Activated T-helper 2 cell treated with anti-CD3 and anti-CD28 coated beads, Interferon-gamma antibody, Interleukin-2, Interleukin-4, amounts not matched to agents 10 μg/mL and 5 μg/mL and 100 μg/mL, durations not matched to agents 14 hours and 24 hours and 36 hours (primary cell): Measurements from ENCODE around the gene AFF1. TPM values are rescaled to one million over a fixed set of nuclear protein-coding genes. Genes with fewer than 3 reads are reported as not detected.
"Not testable (repeated sequence)": the region's sequence is repeated elsewhere in the genome, so short reads cannot be mapped to it uniquely, and the experiment has no call there.

Source experiments
- DNase-seq: peaks from one replicate; pipeline ENCODE4 v3.0.0; 2021; ENCODE audit warnings: low spot score
- H3K27ac Mint-ChIP-seq: one replicate; pipeline ENCODE4 v1.8.0; 2021; ENCODE audit warnings: mixed read lengths
- H3K27me3 Mint-ChIP-seq: one replicate; pipeline ENCODE4 v1.8.0; 2021; ENCODE audit warnings: low read depth, mixed read lengths
- H3K36me3 Mint-ChIP-seq: one replicate; pipeline ENCODE4 v1.8.0; 2021; ENCODE audit warnings: low read depth, mixed read lengths
- H3K4me1 Mint-ChIP-seq: one replicate; pipeline ENCODE4 v1.8.0; 2021; ENCODE audit warnings: low read depth, mixed read lengths
- H3K4me3 Mint-ChIP-seq: one replicate; pipeline ENCODE4 v1.8.0; 2021; ENCODE audit warnings: low read depth, mild to moderate bottlenecking, moderate library complexity, mixed read lengths
- H3K9me3 Mint-ChIP-seq: one replicate; pipeline ENCODE4 v1.8.0; 2021; ENCODE audit warnings: mixed read lengths
- intact Hi-C: fragments of 100-400 bp; cut with micrococcal nuclease; formaldehyde crosslinking; loops from one replicate; pipeline ENCODE4 v1.15.1; 2023
- total RNA-seq: library from RNA; stranded (reverse); gene quantifications from 2 replicates; pipeline ENCODE4 v1.2.3, GENCODE V29; 2022

The AFF1 gene
- total RNA-seq, 1 donor from 2014 or later: 60.4 TPM

GRCh38 chr4:86978709-86979108, 43.9 kb downstream of the AFF1 start:
- H3K9me3 Mint-ChIP-seq: no peaks in the 10 kb centered on the region
- intact Hi-C loops: no loop called here
- H3K36me3 Mint-ChIP-seq: peaks cover 10% of the 10 kb centered on the region
- H3K27ac Mint-ChIP-seq: no peak overlapping the region
- DNase-seq: no peak
- no peak overlapping the region for H3K4me3 Mint-ChIP-seq
- peaks cover 50% of the 10 kb centered on the region for H3K4me1 Mint-ChIP-seq
- no peaks in the 10 kb centered on the region for H3K27me3 Mint-ChIP-seq

DNA sequence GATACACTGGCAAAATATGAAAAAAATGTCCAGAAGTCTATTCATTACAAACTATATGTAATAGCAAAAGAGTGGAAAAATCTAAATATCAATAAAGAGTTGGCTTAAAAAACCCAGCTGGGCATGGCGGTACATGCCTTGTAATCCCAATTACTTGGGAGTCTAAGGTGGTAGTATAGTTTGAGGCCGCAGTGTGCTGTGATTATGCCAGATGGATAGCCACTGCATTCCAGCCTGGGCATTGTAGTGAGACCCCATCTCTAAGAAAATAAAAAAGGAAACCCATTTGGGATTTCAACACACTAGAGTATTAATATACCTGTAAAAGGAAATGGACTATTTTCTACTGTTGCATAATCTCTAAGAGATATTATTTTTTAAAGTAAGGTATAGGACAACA, 45.4 kb downstream of the AFF1 start:
- Mint-ChIP-seq H3K4me3 (no peak overlapping the region), H3K36me3 (peaks cover 10% of the 10 kb centered on the region), H3K4me1 (peaks cover 40% of the 10 kb centered on the region)

GRCh38 chr4:86981789-86982188, 47.0 kb downstream of the AFF1 start:
- no peaks in the 10 kb centered on the region for H3K9me3 Mint-ChIP-seq
- peaks cover 29% of the 10 kb centered on the region for H3K4me1 Mint-ChIP-seq
- intact Hi-C loops: no loop called here
- peaks cover 10% of the 10 kb centered on the region for H3K36me3 Mint-ChIP-seq
- H3K27ac Mint-ChIP-seq: no peak overlapping the region
- H3K4me3 Mint-ChIP-seq: no peak overlapping the region
- no peak for DNase-seq
- no peaks in the 10 kb centered on the region for H3K27me3 Mint-ChIP-seq

More for the DNA sequence above, 45.4 kb downstream of the AFF1 start:
- intact Hi-C loops: no loop called here
- no peak for DNase-seq
- no peaks in the 10 kb centered on the region for H3K9me3 Mint-ChIP-seq
- no peak overlapping the region for H3K27ac Mint-ChIP-seq
- no peaks in the 10 kb centered on the region for H3K27me3 Mint-ChIP-seq

GRCh38 chr4:86985852-86986251, 51.0 kb downstream of the AFF1 start:
- H3K9me3 Mint-ChIP-seq, H3K4me1 Mint-ChIP-seq, H3K27me3 Mint-ChIP-seq, H3K27ac Mint-ChIP-seq, H3K4me3 Mint-ChIP-seq, DNase-seq, intact Hi-C loops: not testable (repeated sequence)
- H3K36me3 Mint-ChIP-seq: peaks cover 23% of the 10 kb centered on the region

DNA sequence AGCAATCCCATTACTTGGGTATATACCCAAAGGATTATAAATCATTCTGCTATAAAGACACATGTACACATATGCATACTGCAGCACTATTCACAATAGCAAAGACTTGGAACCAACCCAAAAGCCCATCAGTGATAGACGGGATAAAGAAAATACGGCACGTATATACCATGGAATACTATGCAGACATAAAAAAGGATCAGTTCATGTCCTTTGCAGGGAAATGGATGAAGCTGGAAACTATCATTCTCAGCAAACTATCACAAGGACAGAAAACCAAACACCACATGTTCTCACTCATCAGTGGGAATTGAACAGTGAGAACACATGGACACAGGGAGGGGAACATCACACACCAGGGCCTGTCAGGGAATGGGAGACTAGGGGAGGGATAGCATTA, 54.8 kb downstream of the AFF1 start:
- H3K27me3 Mint-ChIP-seq, DNase-seq, H3K27ac Mint-ChIP-seq, H3K4me3 Mint-ChIP-seq, H3K9me3 Mint-ChIP-seq, H3K4me1 Mint-ChIP-seq, intact Hi-C loops: not testable (repeated sequence)
- H3K36me3 Mint-ChIP-seq: peaks cover 22% of the 10 kb centered on the region

DNA sequence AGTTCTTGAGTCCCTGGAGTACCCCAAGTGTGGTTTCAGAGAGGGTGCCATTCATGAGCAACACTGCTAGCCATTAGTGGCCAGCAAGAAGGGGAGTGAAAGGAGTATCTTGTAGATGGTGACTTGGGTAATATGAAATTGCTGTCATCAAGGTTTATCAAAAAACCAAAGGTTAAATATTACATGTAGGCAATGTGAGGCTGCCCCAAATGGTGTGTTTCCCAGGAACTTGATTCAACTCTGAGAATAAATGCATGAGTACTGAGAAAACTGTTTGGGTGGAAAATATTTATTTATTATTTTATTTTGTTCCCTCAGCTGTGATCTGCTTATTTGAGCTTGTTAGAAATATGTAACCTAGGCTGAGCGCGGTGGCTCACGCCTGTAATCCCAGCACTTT, 55.7 kb downstream of the AFF1 start:
- Mint-ChIP-seq H3K4me1 (peaks cover 2% of the 10 kb centered on the region), H3K27ac (no peak overlapping the region), H3K9me3 (no peaks in the 10 kb centered on the region), H3K36me3 (peaks cover 22% of the 10 kb centered on the region), H3K4me3 (no peak overlapping the region), H3K27me3 (no peaks in the 10 kb centered on the region)
- DNase-seq: no peak
- intact Hi-C loops: no loop called here

- Mint-ChIP-seq H3K4me1 (peaks cover 2% of the 10 kb centered on the region), H3K9me3 (no peaks in the 10 kb centered on the region), H3K27me3 (no peaks in the 10 kb centered on the region), H3K4me3 (no peak overlapping the region), H3K27ac (no peak overlapping the region), H3K36me3 (peaks cover 22% of the 10 kb centered on the region)
- intact Hi-C loops: no loop called here
- no peak for DNase-seq
These were observed 57.2 kb downstream of the AFF1 start for GRCh38 chr4:86991994-86992393.

GRCh38 chr4:86993909-86994681, 59.3 kb downstream of the AFF1 start:
- Mint-ChIP-seq H3K27ac (no peak overlapping the region), H3K4me3 (no peak overlapping the region), H3K27me3 (no peaks in the 10 kb centered on the region)

DNA sequence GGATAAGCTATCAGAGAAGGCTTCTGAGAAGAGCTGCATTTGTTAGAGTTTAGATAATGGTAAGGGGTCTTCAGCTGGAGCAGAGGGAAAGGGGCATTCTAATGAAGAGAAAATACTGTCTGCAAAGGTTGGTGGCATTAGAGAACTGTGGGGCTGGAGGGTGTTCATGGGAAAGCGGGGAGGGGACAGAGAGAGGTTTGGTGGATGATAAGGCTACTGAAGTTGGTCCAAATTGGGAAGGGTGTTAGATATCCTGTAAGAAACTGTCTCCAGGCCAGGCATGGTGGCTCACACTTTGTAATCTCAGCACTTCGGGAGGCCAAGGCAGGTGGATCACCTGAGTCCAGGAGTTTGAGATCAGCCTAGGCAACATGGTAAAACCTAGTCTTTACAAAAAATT, 59.9 kb downstream of the AFF1 start:
- no peak for DNase-seq
- Mint-ChIP-seq H3K4me1 (peaks cover 9% of the 10 kb centered on the region), H3K27ac (no peak overlapping the region), H3K36me3 (peaks cover 5% of the 10 kb centered on the region), H3K9me3 (no peaks in the 10 kb centered on the region), H3K4me3 (no peak overlapping the region), H3K27me3 (no peaks in the 10 kb centered on the region)
- intact Hi-C loops: no loop called here

More at GRCh38 chr4:86993909-86994681, 59.3 kb downstream of the AFF1 start:
- no peak for DNase-seq
- no peaks in the 10 kb centered on the region for H3K9me3 Mint-ChIP-seq
- H3K4me1 Mint-ChIP-seq: peaks cover 4% of the 10 kb centered on the region
- peaks cover 11% of the 10 kb centered on the region for H3K36me3 Mint-ChIP-seq
- intact Hi-C loops: no loop called here

DNA sequence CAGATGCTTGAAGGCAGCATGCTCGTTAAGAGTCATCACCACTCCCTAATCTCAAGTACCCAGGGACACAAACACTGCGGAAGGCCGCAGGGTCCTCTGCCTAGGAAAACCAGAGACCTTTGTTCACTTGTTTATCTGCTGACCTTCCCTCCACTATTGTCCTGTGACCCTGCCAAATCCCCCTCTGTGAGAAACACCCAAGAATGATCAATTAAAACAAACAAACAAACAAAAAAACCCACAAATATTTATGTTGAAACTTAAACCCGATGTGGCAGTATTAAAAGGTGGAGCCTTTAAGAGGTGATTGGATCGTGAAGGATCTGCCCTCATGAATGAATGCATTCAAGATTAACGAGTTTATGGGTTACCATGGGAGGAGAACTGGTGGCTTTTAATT, 61.7 kb downstream of the AFF1 start:
- H3K27ac Mint-ChIP-seq, intact Hi-C loops, H3K9me3 Mint-ChIP-seq, H3K27me3 Mint-ChIP-seq, H3K4me3 Mint-ChIP-seq, DNase-seq, H3K4me1 Mint-ChIP-seq, H3K36me3 Mint-ChIP-seq: not testable (repeated sequence)

DNA sequence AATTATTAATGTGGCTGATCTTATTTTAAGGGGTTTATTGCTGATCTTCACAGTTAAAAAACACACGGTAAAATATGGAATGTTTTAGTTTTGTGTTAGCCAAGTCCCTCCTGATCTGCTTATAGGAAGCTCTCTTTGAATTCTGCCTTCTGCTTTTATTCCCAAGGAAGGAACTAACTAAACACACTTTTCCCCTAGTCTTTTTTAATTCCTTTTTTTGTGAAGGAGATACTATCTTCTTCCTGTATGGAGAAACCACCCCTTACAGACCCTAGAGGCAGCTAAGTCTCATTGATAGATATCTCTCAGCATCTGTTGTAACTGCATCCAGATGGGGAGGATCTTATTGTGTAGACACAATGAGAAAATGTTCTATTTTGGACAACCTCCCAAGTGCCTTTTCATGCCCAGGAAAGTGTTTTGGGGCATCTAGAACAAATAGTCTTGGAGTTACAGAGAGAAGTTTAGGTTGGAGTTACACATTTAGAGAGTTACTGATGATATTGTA, 64.4 kb downstream of the AFF1 start:
- no peak overlapping the region for H3K27ac Mint-ChIP-seq

GRCh38 chr4:87002682-87003043, 67.9 kb downstream of the AFF1 start:
- no peak for DNase-seq
- H3K4me1 Mint-ChIP-seq: peaks cover 26% of the 10 kb centered on the region
- H3K36me3 Mint-ChIP-seq: peaks cover under 1% of the 10 kb centered on the region
- no peak overlapping the region for H3K4me3 Mint-ChIP-seq
- no peaks in the 10 kb centered on the region for H3K9me3 Mint-ChIP-seq
- no peak overlapping the region for H3K27ac Mint-ChIP-seq
- no peaks in the 10 kb centered on the region for H3K27me3 Mint-ChIP-seq
- intact Hi-C loops: no loop called here

More for the DNA sequence above, 64.4 kb downstream of the AFF1 start:
- peaks cover 4% of the 10 kb centered on the region for H3K36me3 Mint-ChIP-seq
- H3K27me3 Mint-ChIP-seq: no peaks in the 10 kb centered on the region
- intact Hi-C loops: no loop called here
- H3K4me3 Mint-ChIP-seq: no peak overlapping the region
- peaks cover 11% of the 10 kb centered on the region for H3K4me1 Mint-ChIP-seq
- no peak for DNase-seq
- no peaks in the 10 kb centered on the region for H3K9me3 Mint-ChIP-seq

DNA sequence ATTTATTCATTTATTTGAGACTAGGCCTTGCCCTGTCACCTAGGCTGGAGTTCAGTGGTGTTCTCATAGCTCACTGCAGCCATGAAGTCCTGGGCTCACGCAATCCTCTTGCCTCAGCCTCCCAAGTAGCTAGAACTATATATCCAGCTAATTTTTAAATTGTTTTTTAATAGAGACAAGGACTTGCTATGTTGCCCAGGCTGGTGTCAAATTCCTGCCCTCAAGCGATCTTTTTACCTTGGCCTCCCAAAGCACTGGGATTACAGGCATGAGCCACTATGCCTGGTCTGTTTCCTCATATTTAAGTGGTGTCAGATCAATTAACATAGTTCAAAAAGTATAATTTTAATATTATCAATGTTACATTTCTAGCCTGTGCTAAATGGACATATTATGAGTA, 68.5 kb downstream of the AFF1 start:
- Mint-ChIP-seq H3K27ac (no peak overlapping the region), H3K9me3 (no peaks in the 10 kb centered on the region), H3K27me3 (no peaks in the 10 kb centered on the region), H3K36me3 (peaks cover 5% of the 10 kb centered on the region), H3K4me1 (peaks cover 32% of the 10 kb centered on the region), H3K4me3 (no peak overlapping the region)
- intact Hi-C loops: no loop called here
- DNase-seq: no peak
